GM18520 (cell line): Measurements from ENCODE around the gene LYZL1.
"Not testable (repeated sequence)": the region's sequence is repeated elsewhere in the genome, so short reads cannot be mapped to it uniquely, and the experiment has no call there.

ENCODE experiments used
- ATAC-seq: cut with Tn5 transposase; IDR thresholded peaks from one replicate; pipeline ENCODE4 v1.9.1; 2021; ENCODE audit not compliant: unreplicated experiment

Gene LYZL1

GRCh38 chr10:29259498-29259897 lies 29.4 kb upstream of the LYZL1 start:
- no peak for ATAC-seq

DNA sequence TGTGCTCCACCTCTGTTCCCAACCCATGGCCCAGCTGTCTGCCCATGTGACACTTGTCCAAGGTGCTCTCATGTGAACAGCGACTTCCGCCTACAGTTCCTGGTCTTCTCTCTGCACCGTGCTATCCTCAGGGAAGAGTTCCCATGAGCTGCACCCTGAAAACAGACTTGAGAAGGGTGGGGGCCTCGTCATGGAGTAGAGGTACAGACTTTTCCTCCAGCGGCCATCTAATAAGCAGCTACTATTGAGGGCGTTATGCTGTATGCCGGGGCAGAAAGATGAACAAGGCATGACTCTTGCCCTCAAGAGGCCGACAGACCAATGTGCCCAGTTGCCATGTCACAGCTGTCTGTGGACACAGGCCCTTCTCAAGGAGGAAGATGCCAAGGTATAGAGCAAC lies 25.4 kb upstream of the LYZL1 start:
- no peak for ATAC-seq

- ATAC-seq = no peak
Measured at GRCh38 chr10:29265210-29265768, 23.6 kb upstream of the LYZL1 start.

- ATAC-seq = no peak
Measured at GRCh38 chr10:29266641-29267040, 22.2 kb upstream of the LYZL1 start.

GRCh38 chr10:29268011-29268410 lies 20.9 kb upstream of the LYZL1 start:
- ATAC-seq = no peak

- ATAC-seq = no peak
Measured at GRCh38 chr10:29269486-29269885, 19.4 kb upstream of the LYZL1 start.

DNA sequence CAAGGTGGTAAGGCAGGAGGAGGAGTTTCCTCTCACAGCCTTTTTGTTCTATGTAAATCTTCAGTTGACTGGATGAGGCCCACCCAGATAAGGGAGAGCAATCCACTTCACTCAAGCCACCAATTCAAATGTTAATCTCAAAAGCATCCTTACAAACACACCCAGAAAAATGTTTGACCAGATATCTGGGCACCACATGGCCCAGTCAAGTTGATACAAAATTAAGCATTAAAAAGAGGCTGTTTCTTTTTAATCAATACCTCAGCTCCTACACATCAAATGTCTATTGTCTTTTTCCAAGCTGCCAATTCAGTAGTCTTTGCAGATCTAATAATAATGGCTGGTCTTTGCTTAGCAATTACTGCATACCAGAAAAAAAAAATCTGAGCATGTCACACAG lies 18.0 kb upstream of the LYZL1 start:
- no peak for ATAC-seq

DNA sequence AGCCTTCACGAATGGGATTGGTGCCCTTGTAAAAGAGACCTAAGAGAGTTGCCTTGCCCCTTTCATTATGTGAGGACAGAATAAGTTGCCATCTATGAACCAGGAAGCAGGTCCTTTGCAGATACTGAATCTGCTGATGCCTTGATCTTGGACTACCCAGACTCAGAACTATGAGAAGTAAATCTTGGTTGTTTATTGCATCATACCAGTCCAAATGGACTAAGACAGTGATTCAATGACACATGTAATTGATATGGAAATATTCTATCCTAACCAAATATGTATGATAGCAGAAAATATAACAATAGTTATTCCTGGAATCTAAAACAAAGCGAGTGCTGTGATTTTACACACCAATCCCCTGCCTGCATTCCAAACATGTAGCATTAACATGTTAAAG lies 17.0 kb upstream of the LYZL1 start:
- no peak for ATAC-seq

- no peak for ATAC-seq
Measured at GRCh38 chr10:29273478-29273877, 15.4 kb upstream of the LYZL1 start.

GRCh38 chr10:29276251-29276850 lies 12.5 kb upstream of the LYZL1 start:
- ATAC-seq = no peak

GRCh38 chr10:29277296-29277695 lies 11.6 kb upstream of the LYZL1 start:
- ATAC-seq = no peak

DNA sequence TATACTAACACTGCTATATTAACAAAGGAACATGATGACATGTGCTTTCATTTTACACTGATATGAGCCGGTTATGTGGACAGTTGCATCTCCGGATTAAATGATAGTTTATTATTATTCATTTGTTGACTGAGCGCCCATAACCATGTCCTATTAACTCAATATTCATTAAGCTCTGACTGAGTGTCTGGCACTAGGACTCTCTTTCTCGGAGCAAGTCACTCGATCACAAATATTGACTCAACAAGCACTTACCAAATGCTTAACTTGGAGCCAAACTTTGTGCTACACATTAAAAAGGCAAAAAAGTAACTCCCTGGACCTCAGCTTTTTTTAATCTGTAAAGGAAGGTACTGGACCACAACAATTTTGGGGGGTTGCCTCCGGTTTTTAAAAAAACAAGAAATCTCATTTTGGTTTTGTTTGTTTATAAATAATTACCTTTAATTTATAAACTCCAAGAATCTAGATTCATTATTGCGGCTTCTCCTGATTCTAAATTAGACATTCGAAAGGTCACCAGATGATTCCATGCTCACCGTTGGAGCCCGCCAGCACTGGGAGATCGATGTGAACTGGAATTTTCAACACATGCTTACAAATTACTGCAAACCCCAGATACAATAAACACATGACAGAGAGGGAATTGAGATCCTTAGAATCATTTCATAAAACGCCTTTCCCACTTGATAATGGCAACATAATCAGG lies 8.9 kb upstream of the LYZL1 start:
- ATAC-seq = no peak

GRCh38 chr10:29280488-29280840 lies 8.4 kb upstream of the LYZL1 start:
- ATAC-seq = no peak

GRCh38 chr10:29285624-29286051 lies 3.2 kb upstream of the LYZL1 start:
- ATAC-seq = peak; percentile 96

GRCh38 chr10:29287635-29288034 lies 1.2 kb upstream of the LYZL1 start:
- ATAC-seq = no peak

DNA sequence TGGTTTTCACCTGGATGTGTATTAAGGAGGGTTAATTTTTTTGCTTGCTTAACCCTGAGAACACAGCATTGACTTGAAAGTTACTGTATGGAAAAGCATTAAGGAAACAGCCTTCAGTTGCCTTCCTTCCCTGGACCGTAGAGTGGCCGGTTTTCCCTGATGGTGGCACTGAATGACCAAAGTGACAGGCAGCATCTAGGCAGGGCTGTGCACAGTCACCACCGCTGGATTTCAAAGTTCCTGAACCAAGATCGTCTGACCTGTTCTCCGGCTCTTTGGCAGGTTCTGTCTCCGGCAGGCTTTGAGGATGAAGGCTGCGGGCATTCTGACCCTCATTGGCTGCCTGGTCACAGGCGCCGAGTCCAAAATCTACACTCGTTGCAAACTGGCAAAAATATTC lies 2.7 kb downstream of the LYZL1 start:
- not testable (repeated sequence) for ATAC-seq

DNA sequence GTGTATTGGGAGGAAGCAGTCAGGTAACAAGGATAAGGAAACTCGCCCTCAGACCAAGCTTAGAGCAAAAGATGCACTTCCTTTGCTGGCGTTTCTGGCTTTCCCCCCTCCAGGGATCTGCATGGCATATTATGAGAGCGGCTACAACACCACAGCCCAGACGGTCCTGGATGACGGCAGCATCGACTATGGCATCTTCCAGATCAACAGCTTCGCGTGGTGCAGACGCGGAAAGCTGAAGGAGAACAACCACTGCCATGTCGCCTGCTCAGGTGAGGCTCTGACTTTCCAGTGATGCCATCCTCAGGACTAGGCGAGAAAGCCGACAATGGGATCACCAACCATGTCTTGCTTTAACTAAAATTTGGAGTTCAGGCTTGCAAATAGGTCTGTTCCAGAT lies 3.5 kb downstream of the LYZL1 start:
- not testable (repeated sequence) for ATAC-seq

DNA sequence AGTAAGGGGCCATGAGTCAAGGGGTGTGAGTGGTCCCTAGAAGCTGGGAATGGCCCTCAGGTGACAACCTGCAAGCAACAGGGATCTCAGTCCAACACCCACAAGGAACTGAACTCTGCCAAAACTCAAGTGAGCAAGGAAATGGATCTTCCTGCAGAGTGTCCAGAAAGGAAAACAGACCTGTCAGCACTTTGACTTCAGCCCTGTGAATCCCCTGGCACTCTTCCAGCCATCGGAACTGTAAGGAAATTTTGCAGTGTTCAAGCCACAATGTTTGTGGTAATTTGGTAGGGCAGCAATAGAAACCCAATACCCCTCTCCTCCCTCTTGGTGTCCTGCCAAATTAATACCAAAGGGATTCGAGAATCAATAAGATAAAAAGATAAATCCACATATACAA lies 6.9 kb downstream of the LYZL1 start:
- no peak for ATAC-seq

GRCh38 chr10:29297678-29298077 lies 8.8 kb downstream of the LYZL1 start:
- ATAC-seq = no peak

DNA sequence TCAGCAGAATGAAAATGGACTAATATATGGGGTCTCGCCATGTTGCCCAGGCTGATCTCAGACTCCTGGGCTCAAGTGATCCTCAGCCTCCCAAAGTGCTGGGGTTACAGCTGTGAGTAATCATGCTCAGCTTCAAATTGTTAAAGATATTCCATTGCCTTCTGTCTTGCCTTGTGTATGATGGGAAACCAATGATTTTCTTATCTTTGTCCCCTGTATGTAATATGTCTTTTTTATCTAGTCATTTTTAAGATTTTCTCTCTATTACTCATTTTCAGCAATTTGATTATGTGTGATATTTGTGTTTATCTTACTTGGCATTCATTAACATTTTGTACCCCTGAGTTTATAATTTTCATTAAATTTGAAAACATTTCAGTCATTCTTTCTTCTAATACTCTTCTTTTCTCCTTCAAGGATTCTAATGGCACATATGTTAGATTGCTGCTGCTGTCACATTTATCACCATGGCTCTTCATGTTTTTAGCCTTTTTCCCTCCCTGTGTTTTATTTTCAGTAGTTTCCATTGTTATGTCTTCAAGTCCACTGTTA lies 12.6 kb downstream of the LYZL1 start:
- no peak for ATAC-seq

GRCh38 chr10:29302499-29302898 lies 13.6 kb downstream of the LYZL1 start:
- no peak for ATAC-seq

DNA sequence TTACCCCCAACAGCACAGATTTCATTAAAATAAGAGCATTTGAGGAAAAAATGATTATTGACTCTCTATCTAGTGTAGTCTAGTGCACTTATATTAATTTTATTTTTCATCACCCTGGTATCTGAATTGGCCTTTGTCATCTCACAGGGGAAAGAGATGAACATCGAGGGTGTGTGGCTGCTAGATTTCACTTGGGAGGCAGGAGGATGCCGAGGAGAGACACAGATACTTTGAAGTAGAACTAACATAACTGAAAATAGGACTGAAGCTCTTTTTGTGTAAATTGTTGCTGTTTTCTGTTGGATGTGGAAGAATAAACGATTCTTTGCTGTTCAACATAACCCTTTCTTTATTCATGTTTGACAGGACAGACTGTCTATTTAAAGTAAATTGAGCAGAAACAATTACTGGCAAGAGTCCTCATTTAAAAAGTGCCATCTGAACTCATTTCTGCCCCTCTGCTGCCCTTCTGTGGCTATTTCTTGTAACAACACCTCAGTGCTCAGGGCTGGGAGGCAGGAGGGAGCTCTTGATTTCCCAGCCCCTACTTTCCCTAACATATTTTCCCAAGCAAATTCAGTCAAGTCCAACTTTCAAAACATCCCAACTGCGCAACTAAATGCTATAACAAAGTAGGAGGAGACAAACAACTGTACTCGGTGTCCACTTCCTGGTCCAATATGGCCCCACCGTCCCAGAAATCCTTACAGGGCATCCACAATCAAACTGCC lies 15.6 kb downstream of the LYZL1 start:
- ATAC-seq = no peak
